Vagina (tissue), 2 donors: ENCODE results near the gene CHMP1B. TPM values are rescaled to one million over a fixed set of nuclear protein-coding genes. Genes with fewer than 3 reads are reported as not detected.

Experiments
- DNase-seq, 2 donors: peaks; one replicate each; pipeline ENCODE4 v3.0.0-alpha.2; 2017; ENCODE audit errors: extremely low spot score in 2 of 2
- H3K27ac ChIP-seq: fragments of 200-600 bp; sonication (generic); one replicate; pipeline ENCODE4 v1.5.1; 2019
- H3K27me3 ChIP-seq: fragments of 200-600 bp; sonication (generic); one replicate; pipeline ENCODE4 v1.5.1; 2019
- H3K36me3 ChIP-seq, 2 donors: fragments of 200-600 bp; sonication (generic); one replicate each; pipeline ENCODE4 v1.5.1; 2017 to 2019
- H3K4me1 ChIP-seq: fragments of 200-600 bp; sonication (generic); one replicate; pipeline ENCODE4 v1.5.1; 2019
- H3K4me3 ChIP-seq, 2 donors: fragments of 200-600 bp; sonication (generic); 1 replicate in 1 of 2; 2 replicates in 1 of 2; pipeline ENCODE4 v1.5.1; 2016 to 2019
- H3K9me3 ChIP-seq: fragments of 200-600 bp; sonication (generic); one replicate; pipeline ENCODE4 v1.5.1; 2019
- CTCF ChIP-seq, 3 experiments: fragments of 450-650 bp in 2 of 3; fragments of 200-600 bp in 1 of 3; sonication (generic) in 1 of 3; IDR thresholded peaks; one replicate each; pipeline ENCODE4 v1.5.1; 2017 to 2019; ENCODE audit warnings: antibody characterized with exemption in 3 of 3, mild to moderate bottlenecking in 2 of 3, moderate library complexity in 2 of 3
- POLR2A ChIP-seq, 2 donors: fragments of 450-650 bp; IDR thresholded peaks; one replicate each; pipeline ENCODE4 v1.6.1; 2017; ENCODE audit warnings: antibody characterized with exemption in 2 of 2, mild to moderate bottlenecking in 2 of 2, moderate library complexity in 2 of 2
- POLR2AphosphoS5 ChIP-seq, 2 donors: sonication (generic); formaldehyde crosslinking; IDR thresholded peaks; one replicate each; pipeline ENCODE4 v1.9.0; 2017; ENCODE audit warnings: antibody characterized with exemption in 2 of 2, mild to moderate bottlenecking in 2 of 2, low read depth in 1 of 2; ENCODE audit not compliant: insufficient read depth in 1 of 2
- intact Hi-C: fragments of 100-400 bp; cut with DNase I; formaldehyde crosslinking; loops from one replicate; pipeline ENCODE4 v1.15.1; 2023
- total RNA-seq: library from RNA; depleted of rRNA; stranded (reverse); fragments of >200 nt; gene quantifications from one replicate; pipeline ENCODE4 v1.2.3, GENCODE V29; 2016

Gene CHMP1B
- total RNA-seq, 1 donor from 2014 or later, result 44.7 TPM

- no peak overlapping the region for H3K4me3 ChIP-seq
- H3K36me3 ChIP-seq, result no peaks in the 10 kb centered on the region
- no peaks in the 10 kb centered on the region for H3K27me3 ChIP-seq
- no peaks in the 10 kb centered on the region for H3K9me3 ChIP-seq
- TF ChIP-seq POLR2AphosphoS5 (IDR thresholded peaks at IDR 0.05; ENCODE audit: insufficient read depth in 1 of 2, low read depth in 1 of 2), result no peak
- TF ChIP-seq CTCF (IDR thresholded peaks at IDR 0.05), result no peak
- TF ChIP-seq POLR2A (IDR thresholded peaks at IDR 0.05), result no peak
- peaks cover 4% of the 10 kb centered on the region for H3K4me1 ChIP-seq
- no peak overlapping the region for H3K27ac ChIP-seq
- intact Hi-C loops, result no loop called here
- no peak for DNase-seq
Measured at GRCh38 chr18:11860594-11861450, 9.6 kb downstream of the CHMP1B start.

- H3K27ac ChIP-seq, result no peak overlapping the region
- H3K4me1 ChIP-seq, result peaks cover 4% of the 10 kb centered on the region
- no peaks in the 10 kb centered on the region for H3K9me3 ChIP-seq
- no peak for TF ChIP-seq CTCF (IDR thresholded peaks at IDR 0.05)
- TF ChIP-seq POLR2A (IDR thresholded peaks at IDR 0.05), result no peak
- no peak for DNase-seq
- no peaks in the 10 kb centered on the region for H3K27me3 ChIP-seq
- no peak overlapping the region for H3K4me3 ChIP-seq
- no peaks in the 10 kb centered on the region for H3K36me3 ChIP-seq
- intact Hi-C loops, result no loop called here
Measured at GRCh38 chr18:11861583-11862288, 10.5 kb downstream of the CHMP1B start.

DNA sequence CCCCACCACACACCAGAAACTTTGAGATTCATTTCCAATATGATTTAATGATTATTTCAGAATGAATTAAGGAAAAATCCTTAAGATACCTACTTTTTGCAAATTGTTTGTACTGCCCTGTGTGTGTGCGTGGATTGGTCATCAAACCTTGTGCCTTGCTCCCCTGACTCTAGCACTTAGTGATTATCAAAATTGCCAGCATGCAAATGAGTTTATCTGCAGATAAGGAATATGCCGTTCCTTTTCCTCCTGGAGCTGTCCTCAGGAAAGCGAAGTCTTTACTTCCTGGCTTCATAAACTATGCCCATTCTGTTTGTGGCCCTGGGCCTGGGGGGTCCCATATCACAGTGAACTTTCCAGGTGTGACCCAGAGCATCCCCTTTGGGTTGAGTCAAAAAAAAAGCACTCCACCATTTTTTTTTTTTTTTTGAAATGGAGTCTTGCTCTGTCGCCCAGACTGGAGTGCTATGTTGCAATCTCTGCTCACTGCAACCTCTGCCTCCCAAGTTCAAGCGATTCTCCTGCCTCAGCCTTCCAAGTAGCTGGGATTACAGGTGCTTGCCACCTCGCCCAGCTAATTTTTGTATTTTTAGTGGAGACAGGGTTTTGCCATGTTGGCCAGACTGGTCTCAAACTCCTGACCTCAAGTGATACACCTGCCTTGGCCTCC, 11.4 kb downstream of the CHMP1B start:
- no peak overlapping the region for H3K27ac ChIP-seq
- TF ChIP-seq POLR2A (IDR thresholded peaks at IDR 0.05) (no peak), CTCF (IDR thresholded peaks at IDR 0.05) (no peak), POLR2AphosphoS5 (IDR thresholded peaks at IDR 0.05; ENCODE audit: insufficient read depth in 1 of 2, low read depth in 1 of 2) (no peak)
- no peaks in the 10 kb centered on the region for H3K9me3 ChIP-seq
- no peak overlapping the region for H3K4me3 ChIP-seq
- no peaks in the 10 kb centered on the region for H3K36me3 ChIP-seq
- H3K27me3 ChIP-seq, result no peaks in the 10 kb centered on the region
- intact Hi-C loops, result no loop called here
- peaks cover 4% of the 10 kb centered on the region for H3K4me1 ChIP-seq
- no peak for DNase-seq

DNA sequence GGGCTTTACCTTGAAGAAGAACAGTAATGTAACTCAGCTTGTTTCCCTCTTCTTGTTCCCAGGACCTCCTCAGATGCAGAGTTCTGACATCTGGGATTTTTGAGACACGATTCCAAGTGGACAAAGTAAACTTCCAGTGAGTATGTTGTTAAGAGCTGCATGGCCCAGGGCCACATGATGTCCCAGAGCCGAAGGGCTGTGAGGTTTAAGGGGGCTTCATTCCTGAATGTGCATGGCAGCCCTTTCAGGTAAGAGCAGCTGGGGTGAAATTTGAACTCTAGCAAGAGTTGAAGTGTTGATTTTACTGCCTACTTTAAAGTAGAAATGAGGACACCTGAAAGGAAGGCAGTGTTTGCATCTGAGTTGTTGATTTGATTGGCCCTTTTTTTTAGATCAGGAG, 13.3 kb downstream of the CHMP1B start:
- Histone ChIP-seq H3K4me3 (no peak overlapping the region), H3K27me3 (no peaks in the 10 kb centered on the region), H3K9me3 (no peaks in the 10 kb centered on the region), H3K36me3 (peaks cover 0 to 9% of the 10 kb centered on the region in 2 donors), H3K4me1 (peaks cover 4% of the 10 kb centered on the region), H3K27ac (no peak overlapping the region)
- DNase-seq, result no peak
- TF ChIP-seq POLR2AphosphoS5 (IDR thresholded peaks at IDR 0.05; ENCODE audit: insufficient read depth in 1 of 2, low read depth in 1 of 2) (no peak), CTCF (IDR thresholded peaks at IDR 0.05) (no peak), POLR2A (IDR thresholded peaks at IDR 0.05) (no peak)
- intact Hi-C loops, result no loop called here
